Fibroblast of lung (primary cell): ENCODE measurements around the gene PAFAH1B2.

Experiments used
- CTCF ChIP-seq, 2 donors: IDR thresholded peaks in 1 of 2; conservative IDR thresholded peaks in 1 of 2; 1 replicate in 1 of 2; 2 replicates in 1 of 2; pipeline ENCODE4 v1.5.1; 2011 to 2012; ENCODE audit warnings: low read length in 2 of 2, control low read depth in 1 of 2, inconsistent platforms in 1 of 2, low read depth in 1 of 2, mild to moderate bottlenecking in 1 of 2
- EZH2 ChIP-seq: IDR thresholded peaks from 2 replicates; pipeline ENCODE4 v1.5.1; 2012; ENCODE audit warnings: low read length, control low read depth, mild to moderate bottlenecking; ENCODE audit errors: missing control alignments

- no peak for TF ChIP-seq CTCF (conservative IDR thresholded peaks at IDR 0.05 in 1 of 2, IDR thresholded peaks at IDR 0.05 in 1 of 2; ENCODE audit: low read depth in 1 of 2, low read length in 2 of 2)
- TF ChIP-seq EZH2, result no peak
Measured at GRCh38 chr11:117100556-117100955, 43.5 kb upstream of the PAFAH1B2 start.
